Gastroesophageal sphincter (tissue), 3 donors: ENCODE results near the gene TECPR2.

ENCODE experiments used
- CTCF ChIP-seq, 4 experiments: fragments of 200-600 bp in 2 of 4; fragments of 450-650 bp in 2 of 4; sonication (generic) in 1 of 4; IDR thresholded peaks; one replicate each; pipeline ENCODE4 v1.5.1; 2017 to 2019; ENCODE audit warnings: antibody characterized with exemption in 4 of 4, mild to moderate bottlenecking in 2 of 4, moderate library complexity in 2 of 4
- POLR2AphosphoS5 ChIP-seq: sonication (generic); formaldehyde crosslinking; IDR thresholded peaks from one replicate; pipeline ENCODE4 v1.6.1; 2017; ENCODE audit warnings: antibody characterized with exemption

GRCh38 chr14:102342238-102342637 lies 20.5 kb upstream of the TECPR2 start:
- no peak for TF ChIP-seq CTCF (IDR thresholded peaks at IDR 0.05)
- TF ChIP-seq POLR2AphosphoS5 = no peak
